GM23338 (cell line): ENCODE data around the gene HAL. TPM values are rescaled to one million over a fixed set of nuclear protein-coding genes. Genes with fewer than 3 reads are reported as not detected.

ENCODE experiments used
- ATAC-seq: fragments of 200-7000 bp; cut with Tn5 transposase; 3 replicates; pipeline ENCODE4 v1.9.1; 2020
- DNase-seq: peaks from one replicate; pipeline ENCODE4 v3.0.0-alpha.2; 2015; ENCODE audit warnings: low spot score
- H2AFZ ChIP-seq: fragments of 200-600 bp; sonication (generic); 2 replicates; pipeline ENCODE4 v1.8.0; 2016; ENCODE audit warnings: antibody characterized with exemption, mild to moderate bottlenecking, moderate library complexity
- H3F3A ChIP-seq: fragments of 200-600 bp; sonication (generic); replicated peaks from 2 replicates; pipeline ENCODE4 v1.8.0; 2017; ENCODE audit warnings: antibody characterized with exemption, mixed run types, low read depth
- H3K27ac ChIP-seq: fragments of 200-600 bp; sonication (generic); 2 replicates; pipeline ENCODE4 v1.6.1; 2016; ENCODE audit warnings: low read depth
- H3K27me3 ChIP-seq: fragments of 200-600 bp; sonication (generic); 2 replicates; pipeline ENCODE4 v1.8.0; 2016; ENCODE audit warnings: mild to moderate bottlenecking, mixed run types, moderate library complexity; ENCODE audit not compliant: insufficient read depth
- H3K36me3 ChIP-seq: fragments of 200-600 bp; sonication (generic); 2 replicates; pipeline ENCODE4 v1.8.0; 2016; ENCODE audit warnings: mild to moderate bottlenecking; ENCODE audit not compliant: insufficient read depth
- H3K4me1 ChIP-seq: fragments of 200-600 bp; sonication (generic); 2 replicates; pipeline ENCODE4 v1.8.0; 2016; ENCODE audit warnings: mild to moderate bottlenecking, moderate library complexity; ENCODE audit not compliant: insufficient read depth
- H3K4me2 ChIP-seq: fragments of 200-600 bp; sonication (generic); 2 replicates; pipeline ENCODE4 v1.7.1; 2017; ENCODE audit warnings: mixed run types
- H3K4me3 ChIP-seq: fragments of 200-600 bp; sonication (generic); 2 replicates; pipeline ENCODE4 v1.6.1; 2016; ENCODE audit warnings: mixed run types
- H3K79me2 ChIP-seq: fragments of 200-600 bp; sonication (generic); replicated peaks from 2 replicates; pipeline ENCODE4 v1.8.0; 2017; ENCODE audit warnings: mild to moderate bottlenecking; ENCODE audit not compliant: insufficient read depth
- H3K9me2 ChIP-seq: fragments of 200-600 bp; sonication (generic); 2 replicates; pipeline ENCODE4 v1.8.0; 2017; ENCODE audit not compliant: insufficient read depth
- H4K20me1 ChIP-seq: fragments of 200-600 bp; sonication (generic); replicated peaks from 2 replicates; pipeline ENCODE4 v1.8.0; 2017; ENCODE audit warnings: mild to moderate bottlenecking; ENCODE audit not compliant: insufficient read depth
- H3K27ac Mint-ChIP-seq: 2 replicates; pipeline ENCODE4 v1.8.0; 2020; ENCODE audit warnings: inconsistent platforms, mild to moderate bottlenecking, moderate library complexity, mixed read lengths
- H3K27me3 Mint-ChIP-seq: 3 replicates; pipeline ENCODE4 v1.8.0; 2022; ENCODE audit warnings: low read depth, mild to moderate bottlenecking, moderate library complexity, mixed read lengths, inconsistent platforms; ENCODE audit not compliant: insufficient read depth, poor library complexity
- H3K36me3 Mint-ChIP-seq: 3 replicates; pipeline ENCODE4 v1.8.0; 2021; ENCODE audit warnings: low read depth, mild to moderate bottlenecking, inconsistent platforms, moderate library complexity, mixed read lengths
- H3K4me1 Mint-ChIP-seq: 3 replicates; pipeline ENCODE4 v1.8.0; 2020; ENCODE audit warnings: mild to moderate bottlenecking, inconsistent platforms, mixed read lengths
- H3K4me3 Mint-ChIP-seq: 3 replicates; pipeline ENCODE4 v1.8.0; 2021; ENCODE audit warnings: moderate library complexity, mild to moderate bottlenecking, inconsistent platforms, mixed read lengths
- H3K9me3 Mint-ChIP-seq: 3 replicates; pipeline ENCODE4 v1.8.0; 2020; ENCODE audit warnings: moderate library complexity, mild to moderate bottlenecking, inconsistent platforms, mixed read lengths
- CREB1 ChIP-seq: fragments of 250-450 bp; sonication (Bioruptor Pico); IDR thresholded peaks from 2 replicates; pipeline ENCODE4 v1.5.0; 2020; ENCODE audit warnings: low read depth, mild to moderate bottlenecking, moderate library complexity
- CTCF ChIP-seq, 2 experiments: fragments of 200-600 bp in 1 of 2; sonication (generic) in 1 of 2; conservative IDR thresholded peaks; 2 replicates each; pipeline versions ENCODE4 v1.5.1 to v1.6.1; 2016 to 2017; ENCODE audit warnings: antibody characterized with exemption in 2 of 2, low read depth in 2 of 2, mild to moderate bottlenecking in 2 of 2, moderate library complexity in 1 of 2
- EZH2 ChIP-seq: fragments of 200-600 bp; sonication (generic); IDR thresholded peaks from one replicate; pipeline ENCODE4 v1.8.0; 2017; ENCODE audit warnings: antibody characterized with exemption, mild to moderate bottlenecking, low read depth; ENCODE audit not compliant: unreplicated experiment
- EZH2phosphoT487 ChIP-seq: fragments of 200-600 bp; sonication (generic); IDR thresholded peaks from one replicate; pipeline ENCODE4 v1.8.1; 2018; ENCODE audit warnings: antibody characterized with exemption; ENCODE audit not compliant: unreplicated experiment
- JUNB ChIP-seq: IDR thresholded peaks from one replicate; pipeline ENCODE4 v1.6.1; 2016; ENCODE audit warnings: antibody characterized with exemption; ENCODE audit not compliant: unreplicated experiment
- NANOG ChIP-seq: IDR thresholded peaks from 2 replicates; pipeline ENCODE4 v1.6.1; 2016; ENCODE audit warnings: antibody characterized with exemption, borderline replicate concordance
- REST ChIP-seq: IDR thresholded peaks from one replicate; pipeline ENCODE4 v1.6.1; 2018; ENCODE audit warnings: antibody characterized with exemption; ENCODE audit not compliant: unreplicated experiment
- STAT1 ChIP-seq: IDR thresholded peaks from one replicate; pipeline ENCODE4 v1.6.1; 2016; ENCODE audit warnings: antibody characterized with exemption; ENCODE audit not compliant: unreplicated experiment
- ZNF114 ChIP-seq: fragments of 250-450 bp; sonication (Bioruptor Pico); IDR thresholded peaks from 2 replicates; pipeline ENCODE4 v1.5.0; 2020; ENCODE audit warnings: mild to moderate bottlenecking, moderate library complexity
- ZNF331 ChIP-seq: fragments of 250-450 bp; sonication (Bioruptor Pico); IDR thresholded peaks from 2 replicates; pipeline ENCODE4 v1.5.0; 2020; ENCODE audit warnings: low read depth, mild to moderate bottlenecking, moderate library complexity
- polyA plus RNA-seq: library from polyadenylated mRNA; unstranded; fragments of >200 nt; fragmentation: Nextera tagmentation; extraction: Ambion mirVana; gene quantifications from 2 replicates; pipeline ENCODE4 v1.2.1, GENCODE V29; 2016
- total RNA-seq: library from RNA; depleted of rRNA; stranded (reverse); fragments of >200 nt; shearing (Covaris generic); gene quantifications from 2 replicates; pipeline ENCODE4 v1.2.3, GENCODE V29; 2014

The HAL gene
- total and polyA plus RNA-seq, 2 experiments from 2014 or later: 0.17 to 0.24 TPM

- TF ChIP-seq REST (no peak), ZNF331 (CRISPR knock-in tag) (no peak), STAT1 (no peak), EZH2 (no peak), EZH2phosphoT487 (no peak), ZNF114 (CRISPR knock-in tag) (no peak), NANOG (no peak)
These were observed 18.9 kb upstream of the HAL start (continued) for GRCh38 chr12:96014943-96015599.

- no peaks in the 10 kb centered on the region for H3K4me1 ChIP-seq
- TF ChIP-seq EZH2phosphoT487: no peak
- TF ChIP-seq NANOG: no peak
- H3K9me3 Mint-ChIP-seq: no peaks in the 10 kb centered on the region
- H3K79me2 ChIP-seq: no peaks in the 10 kb centered on the region
- ATAC-seq: no peak
- H2AFZ ChIP-seq: no peak overlapping the region
- H3K4me3 Mint-ChIP-seq: no peak overlapping the region
- H3K36me3 ChIP-seq: peaks cover 55% of the 10 kb centered on the region
- no peak overlapping the region for H3K4me3 ChIP-seq
- H3F3A ChIP-seq: no peaks in the 10 kb centered on the region
- H3K4me1 Mint-ChIP-seq: no peaks in the 10 kb centered on the region
- no peaks in the 10 kb centered on the region for H3K9me2 ChIP-seq
- DNase-seq: no peak
- H3K36me3 Mint-ChIP-seq: peaks cover 54% of the 10 kb centered on the region
- H3K27ac ChIP-seq: no peak overlapping the region
- no peaks in the 10 kb centered on the region for H3K27me3 Mint-ChIP-seq
- H4K20me1 ChIP-seq: no peaks in the 10 kb centered on the region
- no peaks in the 10 kb centered on the region for H3K27me3 ChIP-seq
- no peak overlapping the region for H3K27ac Mint-ChIP-seq
- H3K4me2 ChIP-seq: no peak overlapping the region
These were observed 11.6 kb upstream of the HAL start for GRCh38 chr12:96007729-96008128.

- no peaks in the 10 kb centered on the region for H3K9me2 ChIP-seq
- H3K4me3 ChIP-seq: no peak overlapping the region
- H3K4me2 ChIP-seq: no peak overlapping the region
- H4K20me1 ChIP-seq: no peaks in the 10 kb centered on the region
- no peak for DNase-seq
- Mint-ChIP-seq H3K4me3 (no peak overlapping the region), H3K27ac (no peak overlapping the region), H3K36me3 (peaks cover 50% of the 10 kb centered on the region), H3K9me3 (no peaks in the 10 kb centered on the region), H3K27me3 (no peaks in the 10 kb centered on the region), H3K4me1 (no peaks in the 10 kb centered on the region)
- H3K79me2 ChIP-seq: no peaks in the 10 kb centered on the region
- no peaks in the 10 kb centered on the region for H3K4me1 ChIP-seq
- no peak overlapping the region for H2AFZ ChIP-seq
- ATAC-seq: no peak
- no peaks in the 10 kb centered on the region for H3K27me3 ChIP-seq
- H3K36me3 ChIP-seq: peaks cover 61% of the 10 kb centered on the region
- no peaks in the 10 kb centered on the region for H3F3A ChIP-seq
- no peak overlapping the region for H3K27ac ChIP-seq
- no peak for TF ChIP-seq CREB1 (CRISPR knock-in tag)
- no peak for TF ChIP-seq CTCF (conservative IDR thresholded peaks at IDR 0.05; ENCODE audit: low read depth in 2 of 2)
- no peak for TF ChIP-seq ZNF331 (CRISPR knock-in tag)
- TF ChIP-seq JUNB: no peak
These were observed 10.6 kb upstream of the HAL start for GRCh38 chr12:96006727-96007126.
